IMR-90 (cell line): ENCODE results near the gene ZCWPW1. TPM values are rescaled to one million over a fixed set of nuclear protein-coding genes. Genes with fewer than 3 reads are reported as not detected.

ENCODE experiments used
- ATAC-seq: fragments of 200-7000 bp; cut with Tn5 transposase; 2 replicates; pipeline ENCODE4 v1.9.1; 2020; ENCODE audit warnings: low read depth, mild to moderate bottlenecking, moderate library complexity
- BruUV-seq: library from RNA; stranded (reverse); fragments of 400-500 nt; replicated peaks from 2 replicates; lab custom pipeline; 2021; lab: Mats Ljungman, UMichigan
- CTCF ChIA-PET: fragments of 300-600 bp; formaldehyde crosslinking; extraction: SDS; loops from one replicate; lab custom pipeline; 2021; ENCODE audit warnings: antibody characterized with exemption; lab: Yijun Ruan, JAX
- POLR2A ChIA-PET: fragments of 300-600 bp; sonication (Branson Sonifier 250); formaldehyde crosslinking; loops from one replicate; lab custom pipeline; 2022; ENCODE audit warnings: antibody characterized with exemption; ENCODE audit not compliant: unreplicated experiment; lab: Charles Lee
- DNase-seq: peaks from one replicate; pipeline ENCODE4 v3.0.0; 2013
- H2AFZ ChIP-seq: replicated peaks from 2 replicates; pipeline ENCODE3; 2013; ENCODE audit warnings: low read length, mild to moderate bottlenecking; ENCODE audit not compliant: poor library complexity
- H2AK5ac ChIP-seq: 2 replicates; pipeline ENCODE4 v1.6.1; 2013; ENCODE audit warnings: low read depth, low read length, inconsistent platforms
- H2AK9ac ChIP-seq: replicated peaks from 2 replicates; pipeline ENCODE3; 2013; ENCODE audit warnings: mild to moderate bottlenecking, low read depth, low read length, moderate library complexity; ENCODE audit not compliant: poor library complexity
- H2BK120ac ChIP-seq: 2 replicates; pipeline ENCODE4 v1.6.1; 2013; ENCODE audit warnings: low read depth, low read length, inconsistent platforms
- H2BK15ac ChIP-seq: 3 replicates; pipeline ENCODE4 v1.6.1; 2013; ENCODE audit warnings: low read depth, low read length, inconsistent platforms
- H2BK20ac ChIP-seq: 2 replicates; pipeline ENCODE4 v1.6.1; 2013; ENCODE audit warnings: low read depth, mild to moderate bottlenecking, inconsistent platforms, low read length, moderate library complexity
- H2BK5ac ChIP-seq: 2 replicates; pipeline ENCODE4 v1.6.1; 2013; ENCODE audit warnings: mild to moderate bottlenecking, low read depth, low read length, inconsistent platforms; ENCODE audit not compliant: poor library complexity, severe bottlenecking
- H3K14ac ChIP-seq: replicated peaks from 2 replicates; pipeline ENCODE4 v1.6.1; 2013; ENCODE audit warnings: low read depth, low read length, inconsistent platforms
- H3K18ac ChIP-seq: 2 replicates; pipeline ENCODE4 v1.6.1; 2013; ENCODE audit warnings: low read depth, low read length, control low read depth
- H3K23ac ChIP-seq: 2 replicates; pipeline ENCODE4 v1.6.1; 2013; ENCODE audit warnings: low read depth, low read length, inconsistent platforms
- H3K27ac ChIP-seq: 2 replicates; pipeline ENCODE4 v1.5.1; 2013; ENCODE audit warnings: mild to moderate bottlenecking, control low read depth, low read length; ENCODE audit not compliant: insufficient read depth
- H3K27me3 ChIP-seq: 2 replicates; pipeline ENCODE4 v1.6.1; 2013; ENCODE audit warnings: low read length; ENCODE audit not compliant: control insufficient read depth, insufficient read depth
- H3K36me3 ChIP-seq: 2 replicates; pipeline ENCODE4 v1.6.1; 2013; ENCODE audit warnings: low read length, mixed read lengths; ENCODE audit not compliant: control insufficient read depth, insufficient read depth
- H3K4ac ChIP-seq: 2 replicates; pipeline ENCODE4 v1.6.1; 2013; ENCODE audit warnings: low read depth, low read length, inconsistent platforms
- H3K4me1 ChIP-seq: 2 replicates; pipeline ENCODE4 v1.6.1; 2013; ENCODE audit warnings: low read length, mixed read lengths; ENCODE audit not compliant: control insufficient read depth, insufficient read depth
- H3K4me2 ChIP-seq: 2 replicates; pipeline ENCODE4 v1.6.1; 2013; ENCODE audit warnings: low read depth, mild to moderate bottlenecking, control low read depth, low read length, moderate library complexity
- H3K4me3 ChIP-seq: 2 replicates; pipeline ENCODE4 v1.5.1; 2013; ENCODE audit warnings: low read depth, mild to moderate bottlenecking, control low read depth, low read length, moderate library complexity; ENCODE audit not compliant: insufficient read depth
- H3K56ac ChIP-seq: 2 replicates; pipeline ENCODE4 v1.6.1; 2013; ENCODE audit warnings: low read length, inconsistent platforms; ENCODE audit not compliant: insufficient read depth; ENCODE audit errors: extremely low read depth
- H3K79me1 ChIP-seq, 2 experiments: 2 replicates each; pipeline ENCODE4 v1.6.1; 2013; ENCODE audit warnings: low read length in 2 of 2, inconsistent platforms in 1 of 2, low read depth in 1 of 2
- H3K9ac ChIP-seq: 2 replicates; pipeline ENCODE4 v1.6.1; 2013; ENCODE audit warnings: low read depth, low read length, control low read depth
- H3K9me1 ChIP-seq: 2 replicates; pipeline ENCODE4 v1.6.1; 2013; ENCODE audit warnings: low read length, inconsistent platforms; ENCODE audit not compliant: insufficient read depth
- H3K9me3 ChIP-seq: 2 replicates; pipeline ENCODE4 v1.6.1; 2013; ENCODE audit warnings: low read length; ENCODE audit not compliant: control insufficient read depth, insufficient read depth
- H4K20me1 ChIP-seq: 2 replicates; pipeline ENCODE4 v1.6.1; 2013; ENCODE audit warnings: low read length, inconsistent platforms; ENCODE audit not compliant: insufficient read depth
- H4K5ac ChIP-seq: 2 replicates; pipeline ENCODE4 v1.6.1; 2013; ENCODE audit warnings: mild to moderate bottlenecking, low read depth, low read length, control low read depth
- H4K8ac ChIP-seq, 2 experiments: 2 replicates each; pipeline ENCODE4 v1.6.1; 2013; ENCODE audit warnings: low read depth in 2 of 2, low read length in 2 of 2, control low read depth in 1 of 2, inconsistent platforms in 1 of 2
- H4K91ac ChIP-seq: 2 replicates; pipeline ENCODE4 v1.6.1; 2013; ENCODE audit warnings: low read depth, low read length, inconsistent platforms; ENCODE audit not compliant: insufficient read depth
- CHD1 ChIP-seq: IDR thresholded peaks from 2 replicates; pipeline ENCODE4 v1.6.1; 2012; ENCODE audit warnings: low read depth, low read length, improper control_type of control experiment
- NFE2L2 ChIP-seq: fragments of 150-350 bp; IDR thresholded peaks from 2 replicates; pipeline ENCODE4 v1.6.1; 2016; ENCODE audit warnings: low read depth, mild to moderate bottlenecking, low read length
- POLR2A ChIP-seq: IDR thresholded peaks from 2 replicates; pipeline ENCODE4 v1.6.1; 2012; ENCODE audit warnings: mild to moderate bottlenecking, low read depth, low read length
- RFX5 ChIP-seq: IDR thresholded peaks from 2 replicates; pipeline ENCODE4 v1.8.0; 2012; ENCODE audit warnings: low read depth, mild to moderate bottlenecking, low read length, moderate library complexity
- SMC3 ChIP-seq: fragments of 150-350 bp; IDR thresholded peaks from 2 replicates; pipeline ENCODE4 v1.6.1; 2016; ENCODE audit warnings: low read depth, mild to moderate bottlenecking, antibody characterized with exemption, low read length, moderate library complexity
- WGBS, 2 experiments: methylation state at CpG; one replicate each; pipeline versions ENCODE4 v1.1.5 to v1.1.7; 2013; ENCODE audit warnings: missing lambda C conversion rate in 2 of 2; ENCODE audit not compliant: insufficient read length in 1 of 2; ENCODE audit errors: extremely low coverage in 2 of 2; 5-methylcytosine and 5-hydroxymethylcytosine counted together
- dilution Hi-C: fragments of 300-500 bp; cut with HindIII; formaldehyde crosslinking; loops from one replicate; pipeline ENCODE4 v1.14.3; 2018; ENCODE audit warnings: low sequenced_read_pairs; ENCODE audit not compliant: unreplicated experiment
- in situ Hi-C: fragments of 300-500 bp; cut with MboI; formaldehyde crosslinking; loops from 3 replicates; pipeline ENCODE4 v1.14.3; 2019; ENCODE audit warnings: low sequenced_read_pairs, inconsistent platforms, mixed read lengths
- intact Hi-C: fragments of 100-400 bp; cut with micrococcal nuclease; formaldehyde crosslinking; loops from 2 replicates; pipeline ENCODE4 v1.10.0; 2022
- polyA plus RNA-seq, 3 experiments: library from polyadenylated mRNA; depleted of rRNA; stranded (reverse); fragments of >200 nt; gene quantifications; 2 replicates each; pipeline ENCODE4 v1.2.3, GENCODE V29; 2012; ENCODE audit warnings: low replicate concordance in 1 of 3
- total RNA-seq: library from RNA; depleted of rRNA; stranded (reverse); fragments of >200 nt; gene quantifications from 2 replicates; pipeline ENCODE4 v1.2.3, GENCODE V29; 2012

Gene ZCWPW1
- total and polyA plus RNA-seq, 2 of the 4 experiments (the other 2 are of a cell fraction) = 0.72 to 1.3 TPM

- no peak for TF ChIP-seq RFX5
- TF ChIP-seq NFE2L2 = no peak
- no peak for TF ChIP-seq SMC3
- TF ChIP-seq CHD1 = no peak
- no peak for TF ChIP-seq POLR2A
- Histone ChIP-seq H3K27ac (no peak overlapping the region), H2BK15ac (no peak overlapping the region), H2AK5ac (no peak overlapping the region), H4K91ac (no peak overlapping the region), H4K20me1 (no peaks in the 10 kb centered on the region), H3K14ac (no peak overlapping the region), H2BK20ac (no peak overlapping the region), H3K4ac (no peak overlapping the region), H3K4me3 (no peak overlapping the region), H2BK120ac (no peak overlapping the region), H4K5ac (no peak overlapping the region), H3K27me3 (peaks cover 54% of the 10 kb centered on the region), H2AK9ac (no peak overlapping the region), H3K18ac (no peak overlapping the region), H3K9me3 (no peaks in the 10 kb centered on the region), H3K23ac (no peak overlapping the region), H3K4me1 (no peaks in the 10 kb centered on the region), H3K36me3 (no peaks in the 10 kb centered on the region), H2BK5ac (no peak overlapping the region), H2AFZ (no peak overlapping the region), H3K56ac (no peak overlapping the region), H3K79me1 (no peaks in the 10 kb centered on the region), H4K8ac (no peak overlapping the region), H3K9ac (no peak overlapping the region), H3K9me1 (no peaks in the 10 kb centered on the region; the same call in 1 of the 2 replicates), H3K4me2 (no peak overlapping the region)
- dilution Hi-C loops = no loop called here
- intact Hi-C loops = no loop called here
- in situ Hi-C loops = no loop called here
- BruUV-seq = no TSS peak
- WGBS, 2 experiments = no CpG with 5 or more reads among the region's 3 CpGs
- ChIA-PET CTCF (interaction anchor here (0.6 kb wide), 1 partner anchor 18 kb away, joined by 3 read pairs; no protein-coding TSS in a partner anchor), POLR2A (no interaction called here)
- ATAC-seq (no peak), DNase-seq (no peak)
Measured at GRCh38 chr7:100400041-100400440, 28.5 kb downstream of the ZCWPW1 start.
